HL-60/S4 (cell line): ENCODE measurements around the gene PDE4D.

Experiments used
- in situ Hi-C: fragments of 300-500 bp; cut with MboI; formaldehyde crosslinking; loops from 2 replicates; pipeline ENCODE4 v1.14.3; 2022; ENCODE audit warnings: low sequenced_read_pairs

PDE4D gene

GRCh38 chr5:59041355-59041754 lies 852.2 kb downstream of the PDE4D start:
- in situ Hi-C loops = no loop called here

GRCh38 chr5:59040804-59041201 lies 852.7 kb downstream of the PDE4D start:
- in situ Hi-C loops = no loop called here

GRCh38 chr5:59040024-59040803 lies 853.3 kb downstream of the PDE4D start:
- in situ Hi-C loops = no loop called here

- in situ Hi-C loops = no loop called here
Measured at GRCh38 chr5:59039296-59040023, 854.1 kb downstream of the PDE4D start.

- in situ Hi-C loops = no loop called here
Measured at GRCh38 chr5:59038798-59039295, 854.7 kb downstream of the PDE4D start.

- in situ Hi-C loops = no loop called here
Measured at GRCh38 chr5:59037941-59038797, 855.4 kb downstream of the PDE4D start.

GRCh38 chr5:59037453-59037852 lies 856.1 kb downstream of the PDE4D start:
- in situ Hi-C loops = no loop called here

- in situ Hi-C loops = no loop called here
Measured at GRCh38 chr5:59037041-59037440, 856.5 kb downstream of the PDE4D start.

GRCh38 chr5:59036274-59036961 lies 857.1 kb downstream of the PDE4D start:
- in situ Hi-C loops = no loop called here

GRCh38 chr5:59035681-59036080 lies 857.8 kb downstream of the PDE4D start:
- in situ Hi-C loops = no loop called here

GRCh38 chr5:59034498-59035186 lies 858.9 kb downstream of the PDE4D start:
- in situ Hi-C loops = no loop called here

GRCh38 chr5:59027145-59027907 lies 866.2 kb downstream of the PDE4D start:
- in situ Hi-C loops = no loop called here

- in situ Hi-C loops = no loop called here
Measured at GRCh38 chr5:59025734-59026133, 867.8 kb downstream of the PDE4D start.

- in situ Hi-C loops = no loop called here
Measured at GRCh38 chr5:59021837-59022514, 871.5 kb downstream of the PDE4D start.

GRCh38 chr5:59021286-59021673 lies 872.2 kb downstream of the PDE4D start:
- in situ Hi-C loops = no loop called here

- in situ Hi-C loops = no loop called here
Measured at GRCh38 chr5:59020611-59021285, 872.8 kb downstream of the PDE4D start.

- in situ Hi-C loops = no loop called here
Measured at GRCh38 chr5:59019078-59019477, 874.4 kb downstream of the PDE4D start.

- in situ Hi-C loops = no loop called here
Measured at GRCh38 chr5:59016925-59017324, 876.6 kb downstream of the PDE4D start.
